Gastrocnemius medialis (tissue), 4 donors: Measurements from ENCODE around the gene GAS6. TPM values are rescaled to one million over a fixed set of nuclear protein-coding genes. Genes with fewer than 3 reads are reported as not detected.
A peak's percentile ranks its signal among the peaks of the same experiment; 100 is the strongest.
"Not testable (repeated sequence)": the region's sequence is repeated elsewhere in the genome, so short reads cannot be mapped to it uniquely, and the experiment has no call there.

ENCODE experiments used
- ATAC-seq, 2 donors: fragments of 150-250 bp; one replicate each; pipeline ENCODE4 v1.9.1; 2016
- DNase-seq, 2 donors: peaks; one replicate each; pipeline ENCODE4 v3.0.0-alpha.2; 2019
- H3K27ac ChIP-seq, 4 donors: fragments of 200-600 bp; sonication (generic); 1 replicate in 1 of 4; 2 replicates in 3 of 4; pipeline ENCODE4 v1.5.1; 2016 to 2018; ENCODE audit warnings: mild to moderate bottlenecking in 2 of 4, moderate library complexity in 1 of 4
- H3K27me3 ChIP-seq, 3 donors: fragments of 200-600 bp; sonication (generic) in 2 of 3; 1 replicate in 1 of 3; 2 replicates in 2 of 3; pipeline versions ENCODE4 v1.5.1 to v1.6.0; 2016 to 2019; ENCODE audit warnings: mild to moderate bottlenecking in 1 of 3, moderate library complexity in 1 of 3
- H3K36me3 ChIP-seq, 2 donors: fragments of 200-600 bp; sonication (generic) in 1 of 2; one replicate each; pipeline ENCODE4 v1.5.1; 2017 to 2018
- H3K4me1 ChIP-seq, 2 donors: fragments of 200-600 bp; sonication (generic) in 1 of 2; one replicate each; pipeline ENCODE4 v1.5.1; 2016 to 2017; ENCODE audit warnings: mild to moderate bottlenecking in 2 of 2
- H3K4me3 ChIP-seq, 4 donors: fragments of 200-600 bp; sonication (generic) in 3 of 4; 1 replicate in 1 of 4; 2 replicates in 3 of 4; pipeline ENCODE4 v1.5.1; 2016 to 2019; ENCODE audit warnings: mild to moderate bottlenecking in 2 of 4
- H3K9me3 ChIP-seq, 3 donors: fragments of 200-600 bp; sonication (generic) in 2 of 3; 1 replicate in 1 of 3; 2 replicates in 2 of 3; pipeline ENCODE4 v1.5.1; 2016 to 2019
- POLR2A ChIP-seq, 2 donors: fragments of 450-650 bp; IDR thresholded peaks; one replicate each; pipeline ENCODE4 v1.6.1; 2017; ENCODE audit warnings: antibody characterized with exemption in 2 of 2, mild to moderate bottlenecking in 2 of 2, moderate library complexity in 2 of 2
- in situ Hi-C, 4 donors: fragments of 200-750 bp; cut with MboI; loops; one replicate each; pipeline versions ENCODE4 v1.15.0 to v1.8.0; 2017; ENCODE audit warnings: low sequenced_read_pairs in 4 of 4
- intact Hi-C: fragments of 100-400 bp; cut with DNase I; formaldehyde crosslinking; loops from one replicate; pipeline ENCODE4 v1.15.1; 2023; ENCODE audit warnings: low total_unique reads
- total RNA-seq, 4 donors: library from RNA; depleted of rRNA; stranded (reverse); fragments of >200 nt; gene quantifications; one replicate each; pipeline versions ENCODE4 v1.1.0 to v1.2.3, GENCODE V29; 2016
- TF ChIP-seq, protein P1 (sequence below), 5 experiments: fragments of 450-650 bp in 3 of 5; fragments of 200-600 bp in 2 of 5; sonication (generic) in 2 of 5; IDR thresholded peaks in 4 of 5; conservative IDR thresholded peaks in 1 of 5; 1 replicate in 4 of 5; 2 replicates in 1 of 5; pipeline ENCODE4 v1.5.1; 2016 to 2019; ENCODE audit warnings: antibody characterized with exemption in 5 of 5, mild to moderate bottlenecking in 3 of 5, moderate library complexity in 3 of 5

Gene GAS6
- 100 to 1,000 TPM in 1 of 4 donors, 10 to 100 TPM in 3; 68.6 to 122 (median 86.3) TPM for total RNA-seq

DNA sequence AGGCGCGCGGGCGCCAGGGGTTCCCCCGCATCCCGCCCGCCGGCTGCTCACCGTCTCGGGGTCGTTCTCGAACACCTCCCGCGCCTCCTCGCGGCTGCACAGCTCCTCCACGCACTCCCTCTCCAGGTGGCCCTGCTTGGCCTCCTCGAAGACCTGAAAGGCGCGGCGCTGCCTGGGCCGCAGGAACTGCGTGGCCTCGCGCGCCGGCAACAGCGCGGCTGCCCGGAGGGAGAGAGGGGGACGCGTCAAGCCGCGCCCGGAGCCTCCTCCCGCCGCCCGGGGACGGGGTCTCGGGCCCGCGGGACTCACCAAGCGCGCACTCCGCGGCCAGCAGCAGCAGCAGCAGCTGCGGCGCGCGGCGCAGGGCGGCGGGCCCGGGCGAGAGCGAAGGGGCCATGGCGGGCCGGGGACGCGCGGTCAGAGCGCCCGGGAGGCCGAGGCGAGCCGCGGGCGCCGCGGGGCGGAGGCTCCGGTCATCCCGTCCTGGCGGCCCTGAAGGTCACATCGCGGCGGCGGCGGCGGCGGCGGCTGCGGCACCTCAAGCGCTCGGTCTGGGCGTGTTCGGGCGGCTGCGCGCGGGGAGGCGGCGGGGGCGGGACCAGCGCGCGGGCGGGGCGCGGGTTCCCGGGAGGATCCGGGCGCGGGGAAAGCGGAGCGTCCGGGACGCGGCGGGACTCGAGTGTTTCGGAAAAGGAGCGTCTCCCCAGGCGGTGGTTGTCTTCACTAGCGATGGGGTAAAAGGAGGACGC lies at the start of gene GAS6:
GAS6 (minus strand) TSS at position 553 of the 749 bp plus-strand sequence; CDS start at position 397, 156 bp downstream.
- in situ Hi-C loops (loop anchor here in 1 of 4 donors (5.0 kb wide), 1 partner anchor 41 kb away; no protein-coding TSS in a partner anchor), intact Hi-C loops (loop anchor here (1.0 to 2.0 kb wide), 2 partner anchors 43 to 65 kb away; no protein-coding TSS in a partner anchor)
- Histone ChIP-seq H3K36me3 (no peaks in the 10 kb centered on the region), H3K27ac (peak within 1 kb of the TSS; percentile 89 to 93 (median 90)), H3K9me3 (no peaks in the 10 kb centered on the region), H3K4me3 (peak within 1 kb of the TSS; percentile 54 to 84 (median 71)), H3K27me3 (no peaks in the 10 kb centered on the region), H3K4me1 (peaks cover 5 to 22% of the 10 kb centered on the region in 2 donors)
- peak; percentile 62 to 76 for DNase-seq
- peak; percentile 80 to 81 for ATAC-seq
- TF ChIP-seq, protein P1, sequence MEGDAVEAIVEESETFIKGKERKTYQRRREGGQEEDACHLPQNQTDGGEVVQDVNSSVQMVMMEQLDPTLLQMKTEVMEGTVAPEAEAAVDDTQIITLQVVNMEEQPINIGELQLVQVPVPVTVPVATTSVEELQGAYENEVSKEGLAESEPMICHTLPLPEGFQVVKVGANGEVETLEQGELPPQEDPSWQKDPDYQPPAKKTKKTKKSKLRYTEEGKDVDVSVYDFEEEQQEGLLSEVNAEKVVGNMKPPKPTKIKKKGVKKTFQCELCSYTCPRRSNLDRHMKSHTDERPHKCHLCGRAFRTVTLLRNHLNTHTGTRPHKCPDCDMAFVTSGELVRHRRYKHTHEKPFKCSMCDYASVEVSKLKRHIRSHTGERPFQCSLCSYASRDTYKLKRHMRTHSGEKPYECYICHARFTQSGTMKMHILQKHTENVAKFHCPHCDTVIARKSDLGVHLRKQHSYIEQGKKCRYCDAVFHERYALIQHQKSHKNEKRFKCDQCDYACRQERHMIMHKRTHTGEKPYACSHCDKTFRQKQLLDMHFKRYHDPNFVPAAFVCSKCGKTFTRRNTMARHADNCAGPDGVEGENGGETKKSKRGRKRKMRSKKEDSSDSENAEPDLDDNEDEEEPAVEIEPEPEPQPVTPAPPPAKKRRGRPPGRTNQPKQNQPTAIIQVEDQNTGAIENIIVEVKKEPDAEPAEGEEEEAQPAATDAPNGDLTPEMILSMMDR (IDR thresholded peaks at IDR 0.05 in 4 of 5, conservative IDR thresholded peaks at IDR 0.05 in 1 of 5) = peak in 3 of 5 experiments; percentile 27 to 39 (median 35)
- TF ChIP-seq POLR2A (IDR thresholded peaks at IDR 0.05) = peak; percentile 76 to 78

DNA sequence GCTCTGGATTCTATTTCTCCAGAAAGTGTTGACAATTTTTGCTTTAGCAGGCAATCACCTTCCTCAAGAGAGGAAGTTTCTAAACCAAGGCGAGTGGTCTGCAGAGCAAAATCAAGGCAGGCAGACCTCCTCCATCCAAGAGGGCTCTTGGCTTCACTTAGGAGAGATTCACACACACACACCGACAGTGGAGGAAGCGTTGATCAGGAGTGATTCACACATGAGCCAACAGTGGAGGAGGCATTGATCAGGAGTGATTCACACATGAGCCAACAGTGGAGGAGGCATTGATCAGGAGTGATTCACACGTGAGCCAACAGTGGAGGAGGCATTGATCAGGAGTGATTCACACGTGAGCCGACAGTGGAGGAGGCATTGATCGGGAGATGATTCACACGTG lies 49.5 kb upstream of the GAS6 start:
- H3K9me3 ChIP-seq, in situ Hi-C loops, intact Hi-C loops, H3K4me1 ChIP-seq, H3K4me3 ChIP-seq, H3K27ac ChIP-seq, DNase-seq, H3K36me3 ChIP-seq, ATAC-seq: not testable (repeated sequence)
- H3K27me3 ChIP-seq = peaks cover 4 to 10% (median 10%) of the 10 kb centered on the region in 3 donors

DNA sequence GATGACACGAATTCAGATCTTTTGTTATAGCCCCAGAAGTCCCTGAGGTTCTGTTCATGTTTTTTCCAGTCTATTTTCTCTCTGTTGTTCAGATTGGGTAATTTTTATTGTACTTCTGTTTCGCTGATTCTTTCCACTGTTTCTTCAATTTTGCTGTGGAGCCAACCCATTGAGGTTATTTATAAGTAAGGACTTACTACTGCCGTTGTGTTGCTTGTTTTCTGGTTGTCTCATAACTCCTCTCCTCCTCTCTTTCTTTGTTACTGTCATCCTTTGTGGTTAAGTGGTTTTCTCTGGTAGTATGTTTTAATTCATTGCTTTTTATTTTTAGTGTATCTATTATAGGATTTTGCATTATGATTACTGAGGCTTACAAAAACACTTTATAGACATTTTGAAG lies 48.7 kb upstream of the GAS6 start:
- no peak for TF ChIP-seq POLR2A (IDR thresholded peaks at IDR 0.05)
- no peak for DNase-seq
- no peak overlapping the region for H3K4me3 ChIP-seq
- intact Hi-C loops = no loop called here
- no peaks in the 10 kb centered on the region for H3K36me3 ChIP-seq
- ATAC-seq = no peak
- H3K9me3 ChIP-seq = no peaks in the 10 kb centered on the region
- H3K27me3 ChIP-seq = peaks cover 0 to 10% (median 9%) of the 10 kb centered on the region in 3 donors
- H3K4me1 ChIP-seq = peaks cover 0 to 10% of the 10 kb centered on the region in 2 donors
- in situ Hi-C loops = no loop called here
- no peak overlapping the region for H3K27ac ChIP-seq

DNA sequence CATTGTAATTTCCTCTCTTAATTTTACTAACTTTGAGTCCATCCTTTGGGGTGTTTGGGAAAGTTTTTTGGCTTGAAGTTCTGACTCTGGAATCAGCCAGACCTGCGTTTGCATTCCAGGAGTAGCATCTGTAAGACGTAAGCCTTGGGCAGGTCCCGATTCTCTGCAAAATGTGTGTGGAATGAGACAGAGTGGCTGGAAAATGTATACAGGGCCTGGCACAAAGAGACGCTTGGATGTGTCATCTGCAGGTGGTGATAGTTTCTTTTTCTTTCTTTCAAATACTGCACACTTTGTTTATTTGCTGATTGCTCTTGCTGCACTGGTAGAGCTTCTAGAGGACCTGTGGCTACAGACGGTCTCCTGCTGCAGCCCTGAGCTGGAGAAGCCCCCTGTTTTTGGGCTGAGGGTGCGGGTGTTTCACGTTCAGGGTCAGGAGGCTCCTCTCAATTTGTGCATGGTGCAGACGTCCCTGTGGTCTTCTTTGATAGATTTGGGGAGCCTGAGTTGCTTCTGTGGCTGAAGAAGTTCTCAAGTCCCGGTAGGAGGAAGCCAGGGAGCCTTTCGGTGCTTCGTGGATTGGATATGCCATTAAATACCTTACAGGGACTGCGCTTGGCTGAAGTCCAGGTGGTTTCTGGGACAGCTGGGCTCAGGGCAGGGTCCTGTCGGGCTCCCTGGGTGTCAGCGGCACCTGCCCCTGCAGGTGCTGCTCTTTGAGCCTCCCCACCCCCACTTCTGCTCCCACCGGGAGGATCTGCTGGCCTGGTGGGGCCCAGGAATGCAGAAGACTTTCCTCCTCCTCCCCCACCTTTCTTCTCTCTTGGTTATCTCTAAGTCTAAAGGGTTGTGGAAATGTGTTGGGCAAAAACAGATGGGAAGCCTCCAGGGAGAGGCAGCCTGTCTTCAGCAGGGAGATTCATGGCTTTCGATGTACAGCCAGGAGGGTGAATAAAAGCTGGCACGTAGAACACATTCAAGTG lies 44.0 kb upstream of the GAS6 start:
- DNase-seq = no peak
- Histone ChIP-seq H3K4me1 (peaks cover 0 to 10% of the 10 kb centered on the region in 2 donors), H3K36me3 (no peaks in the 10 kb centered on the region), H3K27ac (no peak overlapping the region), H3K4me3 (no peak overlapping the region), H3K27me3 (no peaks in the 10 kb centered on the region), H3K9me3 (no peaks in the 10 kb centered on the region)
- intact Hi-C loops (no loop called here), in situ Hi-C loops (no loop called here)
- TF ChIP-seq POLR2A (IDR thresholded peaks at IDR 0.05) = no peak
- TF ChIP-seq, protein P1 (IDR thresholded peaks at IDR 0.05 in 4 of 5, conservative IDR thresholded peaks at IDR 0.05 in 1 of 5) = no peak
- peak in 1 of 2 donors; percentile 52 for ATAC-seq

DNA sequence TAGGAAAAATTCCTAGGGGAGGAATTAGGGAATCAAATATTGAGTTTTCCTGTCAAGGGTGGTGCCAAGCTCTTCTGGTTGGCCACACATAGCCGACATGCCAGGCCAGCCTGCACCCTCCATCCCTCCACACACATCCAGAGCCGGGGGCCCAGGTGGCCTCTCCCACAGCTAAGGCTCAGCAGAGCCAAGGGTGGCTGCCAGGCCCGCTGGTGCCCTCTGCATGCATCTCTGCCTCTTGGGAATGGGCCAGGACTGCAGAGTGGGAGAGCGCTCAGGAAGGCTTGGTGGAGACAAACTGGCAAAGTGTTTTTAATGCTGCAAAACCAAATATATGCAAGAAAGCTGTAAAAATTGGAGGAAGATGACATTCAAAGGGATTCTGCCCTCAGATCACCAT lies 42.7 kb upstream of the GAS6 start:
- peaks cover 0 to 10% of the 10 kb centered on the region in 2 donors for H3K4me1 ChIP-seq
- no peak overlapping the region for H3K27ac ChIP-seq
- H3K9me3 ChIP-seq = no peaks in the 10 kb centered on the region
- DNase-seq = no peak
- no peak for ATAC-seq
- no peaks in the 10 kb centered on the region for H3K27me3 ChIP-seq
- H3K4me3 ChIP-seq = no peak overlapping the region
- TF ChIP-seq, protein P1 (IDR thresholded peaks at IDR 0.05 in 4 of 5, conservative IDR thresholded peaks at IDR 0.05 in 1 of 5) = no peak
- TF ChIP-seq POLR2A (IDR thresholded peaks at IDR 0.05) = no peak
- no peaks in the 10 kb centered on the region for H3K36me3 ChIP-seq
- intact Hi-C loops (no loop called here), in situ Hi-C loops (no loop called here)
